Activated CD4-positive, alpha-beta T cell treated with anti-CD3 and anti-CD28 coated beads for 4 hours (primary cell): ENCODE results near the gene ALOX15B.
A peak's percentile ranks its signal among the peaks of the same experiment; 100 is the strongest.
"Not testable (repeated sequence)": the region's sequence is repeated elsewhere in the genome, so short reads cannot be mapped to it uniquely, and the experiment has no call there.

Experiments used
- DNase-seq, 2 donors: peaks; one replicate each; pipeline ENCODE4 v3.0.0-alpha.2; 2020

Gene ALOX15B

GRCh38 chr17:8041249-8041928 is 2.5 kb downstream of the ALOX15B start:
- DNase-seq: peak; percentile 19 to 28

- no peak for DNase-seq
These were observed 3.1 kb downstream of the ALOX15B start for GRCh38 chr17:8041979-8042378.

- no peak for DNase-seq
These were observed 6.3 kb downstream of the ALOX15B start for GRCh38 chr17:8044819-8045810.

GRCh38 chr17:8046306-8046928 is 7.6 kb downstream of the ALOX15B start:
- DNase-seq: no peak

GRCh38 chr17:8046929-8047768 is 8.3 kb downstream of the ALOX15B start:
- DNase-seq: no peak

- no peak for DNase-seq
These were observed 8.9 kb downstream of the ALOX15B start for GRCh38 chr17:8047769-8048110.

- no peak for DNase-seq
These were observed 9.4 kb downstream of the ALOX15B start for GRCh38 chr17:8048236-8048635.

- DNase-seq: no peak
These were observed 9.9 kb downstream of the ALOX15B start for GRCh38 chr17:8048736-8049135.

- no peak for DNase-seq
These were observed 13.0 kb downstream of the ALOX15B start for GRCh38 chr17:8051831-8052230.

GRCh38 chr17:8052256-8053252 is 13.7 kb downstream of the ALOX15B start:
- no peak for DNase-seq

- DNase-seq: no peak
These were observed 14.7 kb downstream of the ALOX15B start for GRCh38 chr17:8053600-8053999.

GRCh38 chr17:8055851-8056231 is 17.0 kb downstream of the ALOX15B start:
- DNase-seq: no peak

- DNase-seq: no peak
These were observed 17.5 kb downstream of the ALOX15B start for GRCh38 chr17:8056232-8056975.

- DNase-seq: no peak
These were observed 18.2 kb downstream of the ALOX15B start for GRCh38 chr17:8056976-8057625.

GRCh38 chr17:8057691-8058114 is 18.8 kb downstream of the ALOX15B start:
- peak; percentile 48 to 58 for DNase-seq

- DNase-seq: no peak
These were observed 20.3 kb downstream of the ALOX15B start for GRCh38 chr17:8059131-8059530.

- peak; percentile 53 to 74 for DNase-seq
These were observed 21.4 kb downstream of the ALOX15B start for GRCh38 chr17:8060274-8060673.

GRCh38 chr17:8061851-8062250 is 23.0 kb downstream of the ALOX15B start:
- DNase-seq: not testable (repeated sequence)

GRCh38 chr17:8062435-8062806 is 23.6 kb downstream of the ALOX15B start:
- DNase-seq: no peak
